DOHH2 (cell line): ENCODE data around the gene SYT1.

Source experiments
- H3F3A ChIP-seq: fragments of 200-600 bp; sonication (generic), shearing (Covaris generic); 2 replicates; pipeline ENCODE4 v1.6.0; 2016; ENCODE audit warnings: antibody characterized with exemption, mild to moderate bottlenecking; ENCODE audit not compliant: control insufficient read depth, insufficient read depth
- H3K27ac ChIP-seq: fragments of 200-600 bp; sonication (generic); 2 replicates; pipeline ENCODE4 v1.5.1; 2014; ENCODE audit warnings: low read depth, mild to moderate bottlenecking, low read length, moderate library complexity
- H3K27me3 ChIP-seq: fragments of 200-600 bp; sonication (generic); 2 replicates; pipeline ENCODE4 v1.6.1; 2014; ENCODE audit warnings: mild to moderate bottlenecking, low read length, mixed read lengths; ENCODE audit not compliant: control insufficient read depth
- H3K36me3 ChIP-seq: fragments of 200-600 bp; sonication (generic); 2 replicates; pipeline ENCODE4 v1.6.1; 2014; ENCODE audit warnings: mild to moderate bottlenecking, low read length, moderate library complexity, mixed read lengths; ENCODE audit not compliant: control insufficient read depth
- H3K4me1 ChIP-seq: fragments of 200-600 bp; sonication (generic); 2 replicates; pipeline ENCODE4 v1.6.1; 2014; ENCODE audit warnings: mild to moderate bottlenecking, low read length, mixed read lengths; ENCODE audit not compliant: control insufficient read depth
- H3K4me2 ChIP-seq: fragments of 200-600 bp; sonication (generic); 2 replicates; pipeline ENCODE4 v1.6.0; 2014; ENCODE audit warnings: mild to moderate bottlenecking, low read length, moderate library complexity
- H3K4me3 ChIP-seq: fragments of 200-600 bp; sonication (generic); 2 replicates; pipeline ENCODE4 v1.5.1; 2014; ENCODE audit warnings: mild to moderate bottlenecking, low read length, mixed read lengths
- H3K79me2 ChIP-seq: fragments of 200-600 bp; sonication (generic); 2 replicates; pipeline ENCODE4 v1.6.1; 2014; ENCODE audit warnings: mild to moderate bottlenecking, low read length, mixed read lengths; ENCODE audit not compliant: control insufficient read depth
- H3K9me2 ChIP-seq: fragments of 200-600 bp; sonication (generic); replicated peaks from 2 replicates; pipeline ENCODE4 v1.6.1; 2014; ENCODE audit warnings: mild to moderate bottlenecking, low read length, mixed read lengths; ENCODE audit not compliant: control insufficient read depth
- H3K9me3 ChIP-seq: fragments of 200-600 bp; sonication (generic); 2 replicates; pipeline ENCODE4 v1.6.1; 2014; ENCODE audit warnings: antibody characterized with exemption, low read length, mixed read lengths; ENCODE audit not compliant: control insufficient read depth, insufficient read depth
- H4K20me1 ChIP-seq: fragments of 200-600 bp; sonication (generic); 2 replicates; pipeline ENCODE4 v1.6.0; 2014; ENCODE audit warnings: low read depth, mild to moderate bottlenecking, antibody characterized with exemption, low read length, moderate library complexity; ENCODE audit not compliant: control insufficient read depth, insufficient read depth
- EZH2phosphoT487 ChIP-seq: fragments of 200-600 bp; sonication (generic); IDR thresholded peaks from 2 replicates; pipeline ENCODE4 v1.6.1; 2017; ENCODE audit warnings: borderline replicate concordance, mild to moderate bottlenecking, antibody characterized with exemption, low read length, moderate library complexity, mixed read lengths
- TF ChIP-seq, protein P1 (sequence below): fragments of 200-600 bp; sonication (generic); IDR thresholded peaks from one replicate; pipeline ENCODE4 v1.5.1; 2014; ENCODE audit warnings: antibody characterized with exemption, mild to moderate bottlenecking, low read depth, low read length; ENCODE audit not compliant: poor library complexity, severe bottlenecking

SYT1 gene

DNA sequence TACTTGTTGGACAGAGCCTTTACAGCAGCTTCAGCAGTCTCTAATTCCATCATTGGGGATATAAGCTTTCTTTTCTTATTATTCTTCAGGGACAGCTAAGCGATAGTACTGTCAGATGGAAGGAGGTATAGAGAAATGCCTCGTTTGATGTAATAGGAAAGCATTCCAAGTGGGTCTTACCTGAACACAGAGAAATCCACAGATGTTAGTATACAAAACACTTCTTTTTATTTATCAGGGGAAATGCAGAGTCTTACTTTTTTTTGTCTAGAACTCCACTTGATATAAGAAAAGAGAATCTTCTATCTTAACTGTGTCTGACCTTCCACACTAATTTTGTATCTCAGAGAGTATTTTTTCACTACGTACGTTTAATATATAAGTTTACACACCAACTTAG, 1.9 kb downstream of the SYT1 start:
- no peaks in the 10 kb centered on the region for H3K27me3 ChIP-seq
- no peaks in the 10 kb centered on the region for H3K9me2 ChIP-seq
- H4K20me1 ChIP-seq = no peaks in the 10 kb centered on the region
- H3K4me1 ChIP-seq = no peaks in the 10 kb centered on the region
- H3F3A ChIP-seq = no peaks in the 10 kb centered on the region
- H3K4me3 ChIP-seq = no peak overlapping the region
- no peaks in the 10 kb centered on the region for H3K36me3 ChIP-seq
- H3K4me2 ChIP-seq = no peak overlapping the region
- no peak overlapping the region for H3K27ac ChIP-seq
- TF ChIP-seq, protein P1, sequence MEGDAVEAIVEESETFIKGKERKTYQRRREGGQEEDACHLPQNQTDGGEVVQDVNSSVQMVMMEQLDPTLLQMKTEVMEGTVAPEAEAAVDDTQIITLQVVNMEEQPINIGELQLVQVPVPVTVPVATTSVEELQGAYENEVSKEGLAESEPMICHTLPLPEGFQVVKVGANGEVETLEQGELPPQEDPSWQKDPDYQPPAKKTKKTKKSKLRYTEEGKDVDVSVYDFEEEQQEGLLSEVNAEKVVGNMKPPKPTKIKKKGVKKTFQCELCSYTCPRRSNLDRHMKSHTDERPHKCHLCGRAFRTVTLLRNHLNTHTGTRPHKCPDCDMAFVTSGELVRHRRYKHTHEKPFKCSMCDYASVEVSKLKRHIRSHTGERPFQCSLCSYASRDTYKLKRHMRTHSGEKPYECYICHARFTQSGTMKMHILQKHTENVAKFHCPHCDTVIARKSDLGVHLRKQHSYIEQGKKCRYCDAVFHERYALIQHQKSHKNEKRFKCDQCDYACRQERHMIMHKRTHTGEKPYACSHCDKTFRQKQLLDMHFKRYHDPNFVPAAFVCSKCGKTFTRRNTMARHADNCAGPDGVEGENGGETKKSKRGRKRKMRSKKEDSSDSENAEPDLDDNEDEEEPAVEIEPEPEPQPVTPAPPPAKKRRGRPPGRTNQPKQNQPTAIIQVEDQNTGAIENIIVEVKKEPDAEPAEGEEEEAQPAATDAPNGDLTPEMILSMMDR = no peak
- TF ChIP-seq EZH2phosphoT487 = no peak
- H3K79me2 ChIP-seq = no peaks in the 10 kb centered on the region
- H3K9me3 ChIP-seq = no peaks in the 10 kb centered on the region

DNA sequence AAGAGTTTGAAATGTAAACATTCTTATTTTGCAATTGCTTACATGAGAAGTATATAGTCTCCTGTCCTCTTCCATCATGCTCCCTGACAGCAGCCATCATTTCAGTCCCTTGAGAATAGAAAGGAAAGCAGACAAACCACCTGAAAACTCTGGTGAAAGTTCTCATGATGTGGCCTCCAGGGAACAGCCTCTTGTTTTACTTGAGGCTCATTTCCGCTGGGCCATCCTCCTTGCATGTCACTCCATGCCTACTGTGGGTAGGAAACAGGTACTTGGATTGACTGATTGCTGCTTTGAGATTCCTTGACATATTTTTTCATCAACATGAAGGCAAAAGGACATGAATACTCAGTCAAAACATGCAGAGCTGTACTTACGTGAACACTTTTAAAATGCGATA, 6.0 kb downstream of the SYT1 start:
- TF ChIP-seq EZH2phosphoT487 = no peak
- TF ChIP-seq, protein P1 = no peak
- no peaks in the 10 kb centered on the region for H3K9me3 ChIP-seq

DNA sequence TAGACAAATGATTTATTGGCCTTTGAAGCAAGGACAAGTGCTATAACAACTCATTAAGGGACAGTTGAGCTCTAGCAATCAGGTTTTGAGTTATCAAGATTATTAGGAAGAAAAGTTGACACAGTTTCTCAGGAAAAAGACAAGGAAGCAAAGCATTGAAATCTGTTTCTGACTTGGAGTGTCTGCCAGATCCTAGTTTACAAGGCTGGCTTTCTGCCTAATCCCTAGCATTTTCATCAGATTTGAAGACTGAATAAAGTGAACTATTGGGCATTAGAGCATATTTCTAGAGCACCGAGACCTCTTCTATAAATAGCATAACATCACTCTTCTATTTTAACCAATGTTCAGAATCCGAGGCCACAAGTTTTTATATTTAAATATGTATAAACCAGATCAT, 7.0 kb downstream of the SYT1 start:
- Histone ChIP-seq H4K20me1 (no peaks in the 10 kb centered on the region), H3K9me3 (no peaks in the 10 kb centered on the region), H3K9me2 (no peaks in the 10 kb centered on the region), H3K4me1 (no peaks in the 10 kb centered on the region), H3K27me3 (no peaks in the 10 kb centered on the region), H3F3A (no peaks in the 10 kb centered on the region), H3K79me2 (no peaks in the 10 kb centered on the region), H3K36me3 (no peaks in the 10 kb centered on the region), H3K4me3 (no peak overlapping the region), H3K27ac (no peak overlapping the region), H3K4me2 (no peak overlapping the region)
- TF ChIP-seq EZH2phosphoT487 = no peak
- TF ChIP-seq, protein P1 = no peak

More for the DNA sequence above, 6.0 kb downstream of the SYT1 start:
- Histone ChIP-seq H3K27ac (no peak overlapping the region), H3K79me2 (no peaks in the 10 kb centered on the region), H3K4me3 (no peak overlapping the region), H3K9me2 (no peaks in the 10 kb centered on the region), H3F3A (no peaks in the 10 kb centered on the region), H3K4me2 (no peak overlapping the region), H3K27me3 (no peaks in the 10 kb centered on the region), H4K20me1 (no peaks in the 10 kb centered on the region), H3K36me3 (no peaks in the 10 kb centered on the region), H3K4me1 (no peaks in the 10 kb centered on the region)

DNA sequence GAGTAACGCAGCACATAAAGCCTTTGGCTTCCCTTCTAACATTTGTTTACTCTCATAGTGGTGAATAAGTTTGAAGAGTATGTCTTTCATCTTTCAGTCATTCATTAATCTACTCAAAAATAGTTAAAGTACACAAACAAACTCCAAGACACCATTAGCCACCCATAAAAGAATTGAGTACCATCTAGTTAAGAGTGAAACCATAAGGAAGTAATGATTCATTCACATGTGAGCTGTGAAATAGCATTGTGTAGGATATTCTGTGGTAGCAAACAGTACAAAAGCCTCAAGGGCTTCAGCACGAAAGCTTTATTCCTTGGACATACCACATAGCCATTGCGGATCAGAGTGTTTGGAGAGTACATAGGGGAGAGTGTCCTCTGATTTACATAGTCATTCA, 13.9 kb downstream of the SYT1 start:
- Histone ChIP-seq H3K27ac (no peak overlapping the region), H3K36me3 (no peaks in the 10 kb centered on the region), H3F3A (no peaks in the 10 kb centered on the region), H3K4me3 (no peak overlapping the region), H3K4me1 (no peaks in the 10 kb centered on the region), H3K4me2 (no peak overlapping the region), H3K9me2 (no peaks in the 10 kb centered on the region; the same call in 1 of the 2 replicates), H4K20me1 (no peaks in the 10 kb centered on the region), H3K27me3 (no peaks in the 10 kb centered on the region), H3K79me2 (no peaks in the 10 kb centered on the region), H3K9me3 (no peaks in the 10 kb centered on the region)
- TF ChIP-seq, protein P1 = no peak
- TF ChIP-seq EZH2phosphoT487 = no peak
